Smooth muscle cell (in vitro differentiated cells): Measurements from ENCODE around the gene ETV4. TPM values are rescaled to one million over a fixed set of nuclear protein-coding genes. Genes with fewer than 3 reads are reported as not detected.

Source experiments
- DNase-seq: peaks from one replicate; lab custom pipeline; 2025; ENCODE audit not compliant: unreplicated experiment; lab: John Stamatoyannopoulos, UW
- H2AFZ ChIP-seq: fragments of 200-600 bp; sonication (generic); 2 replicates; pipeline ENCODE4 v1.6.0; 2016; ENCODE audit warnings: antibody characterized with exemption, low read depth, mild to moderate bottlenecking
- H3F3A ChIP-seq: fragments of 200-600 bp; sonication (generic); 2 replicates; pipeline ENCODE4 v1.6.0; 2017; ENCODE audit warnings: antibody characterized with exemption, low read depth
- H3K27ac ChIP-seq: fragments of 200-600 bp; sonication (generic); 2 replicates; pipeline ENCODE4 v1.5.1; 2016; ENCODE audit warnings: low read depth, mild to moderate bottlenecking
- H3K27me3 ChIP-seq: fragments of 200-600 bp; sonication (generic); 2 replicates; pipeline ENCODE4 v1.6.1; 2016; ENCODE audit warnings: low read depth, mild to moderate bottlenecking
- H3K36me3 ChIP-seq: fragments of 200-600 bp; sonication (generic); 2 replicates; pipeline ENCODE4 v1.5.1; 2016; ENCODE audit warnings: low read depth
- H3K4me1 ChIP-seq: fragments of 200-600 bp; sonication (generic); 2 replicates; pipeline ENCODE4 v1.5.1; 2016; ENCODE audit warnings: low read depth
- H3K4me2 ChIP-seq: fragments of 200-600 bp; sonication (generic); 2 replicates; pipeline ENCODE4 v1.6.0; 2016; ENCODE audit warnings: mild to moderate bottlenecking
- H3K4me3 ChIP-seq: fragments of 200-600 bp; sonication (generic); 2 replicates; pipeline ENCODE4 v1.5.1; 2016; ENCODE audit warnings: mild to moderate bottlenecking
- H3K79me2 ChIP-seq: fragments of 200-600 bp; sonication (generic); 2 replicates; pipeline ENCODE4 v1.6.0; 2016; ENCODE audit warnings: low read depth, mild to moderate bottlenecking
- H3K9ac ChIP-seq: fragments of 200-600 bp; sonication (generic); 2 replicates; pipeline ENCODE4 v1.6.0; 2016; ENCODE audit warnings: low read depth
- H3K9me3 ChIP-seq: fragments of 200-600 bp; sonication (generic); replicated peaks from 2 replicates; pipeline ENCODE4 v1.5.1; 2016; ENCODE audit warnings: low read depth
- H4K20me1 ChIP-seq: fragments of 200-600 bp; sonication (generic); 2 replicates; pipeline ENCODE4 v1.6.0; 2016; ENCODE audit warnings: low read depth
- WGBS: methylation state at CpG from one replicate; pipeline ENCODE4 v1.1.7; 2016; ENCODE audit warnings: low lambda C conversion rate; 5-methylcytosine and 5-hydroxymethylcytosine counted together
- polyA plus RNA-seq: library from polyadenylated mRNA; unstranded; fragments of >200 nt; fragmentation: Nextera tagmentation; extraction: Ambion mirVana; gene quantifications from 2 replicates; pipeline ENCODE4 v1.2.1, GENCODE V29; 2016
- total RNA-seq: library from RNA; depleted of rRNA; stranded (reverse); fragments of >200 nt; gene quantifications from 2 replicates; pipeline ENCODE4 v1.2.3, GENCODE V29; 2014
- TF ChIP-seq, protein P1 (sequence below): fragments of 200-600 bp; sonication (generic); IDR thresholded peaks from 2 replicates; pipeline ENCODE4 v1.5.1; 2017; ENCODE audit warnings: borderline replicate concordance, mild to moderate bottlenecking, antibody characterized with exemption; ENCODE audit not compliant: insufficient read depth, poor library complexity, severe bottlenecking

Gene ETV4
- total and polyA plus RNA-seq, 2 experiments from 2014 or later, result 21.7 to 33.5 TPM

DNA sequence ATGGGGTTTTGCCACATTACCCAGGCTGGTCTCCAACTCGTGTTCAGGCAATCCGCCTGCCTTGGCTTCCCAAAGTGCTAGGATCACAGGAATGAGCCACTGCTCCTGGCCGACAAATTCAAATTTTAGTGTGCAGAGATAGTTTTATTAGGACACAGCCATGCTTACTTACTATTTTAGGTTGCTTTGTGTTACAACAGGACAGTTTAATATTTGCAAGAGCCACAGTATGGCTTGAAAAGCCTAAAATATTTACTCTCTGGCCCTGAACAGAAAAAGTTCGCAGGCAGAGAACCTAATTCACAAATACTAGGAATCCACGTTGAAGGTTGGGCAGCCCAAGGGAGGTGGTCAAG is 12.6 kb upstream of the ETV4 start:
- Histone ChIP-seq H3K79me2 (no peaks in the 10 kb centered on the region), H3K27ac (no peak overlapping the region), H2AFZ (no peak overlapping the region), H3K4me3 (no peak overlapping the region), H3K9me3 (no peaks in the 10 kb centered on the region), H4K20me1 (no peaks in the 10 kb centered on the region), H3K4me2 (no peak overlapping the region), H3K9ac (no peak overlapping the region), H3K27me3 (no peaks in the 10 kb centered on the region), H3K36me3 (no peaks in the 10 kb centered on the region), H3K4me1 (peaks cover 23% of the 10 kb centered on the region), H3F3A (no peaks in the 10 kb centered on the region)
- WGBS, result 84% methylated on average over 5 of the region's 5 CpGs
- TF ChIP-seq, protein P1, sequence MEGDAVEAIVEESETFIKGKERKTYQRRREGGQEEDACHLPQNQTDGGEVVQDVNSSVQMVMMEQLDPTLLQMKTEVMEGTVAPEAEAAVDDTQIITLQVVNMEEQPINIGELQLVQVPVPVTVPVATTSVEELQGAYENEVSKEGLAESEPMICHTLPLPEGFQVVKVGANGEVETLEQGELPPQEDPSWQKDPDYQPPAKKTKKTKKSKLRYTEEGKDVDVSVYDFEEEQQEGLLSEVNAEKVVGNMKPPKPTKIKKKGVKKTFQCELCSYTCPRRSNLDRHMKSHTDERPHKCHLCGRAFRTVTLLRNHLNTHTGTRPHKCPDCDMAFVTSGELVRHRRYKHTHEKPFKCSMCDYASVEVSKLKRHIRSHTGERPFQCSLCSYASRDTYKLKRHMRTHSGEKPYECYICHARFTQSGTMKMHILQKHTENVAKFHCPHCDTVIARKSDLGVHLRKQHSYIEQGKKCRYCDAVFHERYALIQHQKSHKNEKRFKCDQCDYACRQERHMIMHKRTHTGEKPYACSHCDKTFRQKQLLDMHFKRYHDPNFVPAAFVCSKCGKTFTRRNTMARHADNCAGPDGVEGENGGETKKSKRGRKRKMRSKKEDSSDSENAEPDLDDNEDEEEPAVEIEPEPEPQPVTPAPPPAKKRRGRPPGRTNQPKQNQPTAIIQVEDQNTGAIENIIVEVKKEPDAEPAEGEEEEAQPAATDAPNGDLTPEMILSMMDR, result no peak
- DNase-seq, result no peak

DNA sequence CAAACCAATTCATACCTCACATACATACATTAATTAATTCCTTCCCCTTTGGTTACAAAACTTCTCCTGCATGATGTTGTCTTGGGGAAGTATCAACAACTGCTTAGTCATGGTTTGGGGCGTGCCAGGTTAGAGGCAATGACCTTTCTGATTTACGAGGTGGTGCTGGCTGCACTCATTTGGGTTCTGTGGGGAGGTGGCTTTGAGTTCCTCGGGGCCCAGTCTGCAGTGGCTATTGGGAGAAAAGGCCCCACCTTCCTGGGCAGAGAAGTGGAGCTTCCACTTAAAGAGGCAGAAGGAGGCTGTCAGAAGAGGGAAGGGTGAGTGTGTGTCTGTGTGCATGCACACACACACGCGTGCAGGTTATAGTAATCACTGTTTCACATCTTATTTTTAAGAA is 10.2 kb upstream of the ETV4 start:
- Histone ChIP-seq H3K4me3 (no peak overlapping the region), H3K36me3 (no peaks in the 10 kb centered on the region), H3K27ac (no peak overlapping the region), H3K27me3 (no peaks in the 10 kb centered on the region), H3K4me1 (peaks cover 10% of the 10 kb centered on the region), H4K20me1 (no peaks in the 10 kb centered on the region), H3K9me3 (no peaks in the 10 kb centered on the region), H3K79me2 (no peaks in the 10 kb centered on the region), H3F3A (no peaks in the 10 kb centered on the region), H2AFZ (no peak overlapping the region), H3K4me2 (no peak overlapping the region), H3K9ac (no peak overlapping the region)
- no peak for DNase-seq
- TF ChIP-seq, protein P1, result no peak
- WGBS, result 58% methylated on average over 5 of the region's 5 CpGs

DNA sequence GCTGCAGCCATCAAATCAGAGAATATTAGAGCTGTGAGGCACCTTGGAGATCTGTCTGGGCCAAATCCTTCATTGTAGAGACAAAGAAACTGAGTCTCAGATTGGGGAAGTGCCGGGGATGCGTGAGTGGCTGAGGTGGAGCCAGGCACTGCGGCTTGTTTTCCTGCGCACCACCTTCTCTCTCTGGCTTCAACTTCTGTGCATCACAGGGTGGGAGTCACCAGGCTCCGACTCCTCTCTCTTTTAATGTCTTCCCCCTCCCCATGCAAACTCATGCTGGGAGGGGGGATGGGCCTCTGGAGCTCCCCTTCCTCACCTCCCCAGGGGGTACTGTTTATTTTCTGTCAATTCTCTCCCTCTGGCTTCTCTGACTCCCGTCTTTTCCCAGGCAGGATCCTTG is 8.7 kb upstream of the ETV4 start:
- Histone ChIP-seq H3K79me2 (no peaks in the 10 kb centered on the region), H3F3A (no peaks in the 10 kb centered on the region), H3K27ac (no peak overlapping the region), H4K20me1 (no peaks in the 10 kb centered on the region), H3K36me3 (no peaks in the 10 kb centered on the region), H3K4me1 (peaks cover 10% of the 10 kb centered on the region), H3K4me3 (no peak overlapping the region), H3K4me2 (no peak overlapping the region), H2AFZ (no peak overlapping the region), H3K9ac (no peak overlapping the region), H3K27me3 (no peaks in the 10 kb centered on the region), H3K9me3 (no peaks in the 10 kb centered on the region)
- 68% methylated on average over 6 of the region's 6 CpGs for WGBS
- DNase-seq, result no peak
- TF ChIP-seq, protein P1, result no peak

DNA sequence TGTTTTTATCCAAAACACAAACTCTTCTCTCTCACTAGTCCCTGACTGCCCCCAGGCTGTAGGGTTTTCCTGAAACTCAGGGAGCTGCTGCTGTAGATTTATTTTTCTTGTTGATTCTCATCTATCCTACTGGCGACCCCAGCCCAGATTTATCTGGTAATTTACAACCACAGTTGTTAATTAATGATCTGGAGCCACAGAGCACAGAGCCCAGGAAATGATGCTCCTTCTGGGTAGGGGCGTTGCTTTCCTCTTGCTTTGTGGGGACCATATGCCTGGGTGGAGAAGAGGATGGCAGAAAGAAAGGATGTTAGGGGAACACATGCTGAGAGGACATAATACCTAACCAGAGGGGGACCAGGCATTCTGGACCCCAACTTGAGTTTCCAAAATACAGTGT is 7.4 kb upstream of the ETV4 start:
- 55% methylated on average over 2 of the region's 2 CpGs for WGBS
- H3K4me2 ChIP-seq, result no peak overlapping the region
- H3K4me3 ChIP-seq, result no peak overlapping the region
- no peak for DNase-seq
- no peaks in the 10 kb centered on the region for H3K36me3 ChIP-seq
- no peak overlapping the region for H2AFZ ChIP-seq
- no peak overlapping the region for H3K27ac ChIP-seq
- no peaks in the 10 kb centered on the region for H3K27me3 ChIP-seq
- H3F3A ChIP-seq, result no peaks in the 10 kb centered on the region
- H4K20me1 ChIP-seq, result no peaks in the 10 kb centered on the region
- H3K9ac ChIP-seq, result no peak overlapping the region
- no peaks in the 10 kb centered on the region for H3K9me3 ChIP-seq
- TF ChIP-seq, protein P1, result no peak
- H3K4me1 ChIP-seq, result peaks cover 10% of the 10 kb centered on the region
- H3K79me2 ChIP-seq, result no peaks in the 10 kb centered on the region
